Embryonic facial prominence (tissue), 1 donor: ENCODE measurements around the gene TRANK1.
"Not testable (repeated sequence)": the region's sequence is repeated elsewhere in the genome, so short reads cannot be mapped to it uniquely, and the experiment has no call there.

Source experiments
- DNase-seq: peaks from one replicate; pipeline ENCODE4 v3.0.0-alpha.2; 2016; ENCODE audit errors: extremely low spot score

Gene TRANK1

GRCh38 chr3:36919439-36920160 lies 25.3 kb downstream of the TRANK1 start:
- DNase-seq: no peak

GRCh38 chr3:36918050-36918449 lies 26.8 kb downstream of the TRANK1 start:
- no peak for DNase-seq

GRCh38 chr3:36911990-36912804 lies 32.7 kb downstream of the TRANK1 start:
- DNase-seq: no peak

GRCh38 chr3:36909666-36910065 lies 35.2 kb downstream of the TRANK1 start:
- no peak for DNase-seq

GRCh38 chr3:36909181-36909580 lies 35.7 kb downstream of the TRANK1 start:
- DNase-seq: no peak

- DNase-seq: no peak
These were observed 36.1 kb downstream of the TRANK1 start for GRCh38 chr3:36908647-36909180.

GRCh38 chr3:36907911-36908646 lies 36.8 kb downstream of the TRANK1 start:
- DNase-seq: no peak

- DNase-seq: no peak
These were observed 38.2 kb downstream of the TRANK1 start for GRCh38 chr3:36906504-36907149.

GRCh38 chr3:36905545-36905944 lies 39.3 kb downstream of the TRANK1 start:
- no peak for DNase-seq

GRCh38 chr3:36904641-36905040 lies 40.2 kb downstream of the TRANK1 start:
- DNase-seq: no peak

- not testable (repeated sequence) for DNase-seq
These were observed 40.8 kb downstream of the TRANK1 start for GRCh38 chr3:36904065-36904464.

- DNase-seq: no peak
These were observed 41.6 kb downstream of the TRANK1 start for GRCh38 chr3:36903119-36903882.

GRCh38 chr3:36901588-36901987 lies 43.3 kb downstream of the TRANK1 start:
- DNase-seq: no peak

- DNase-seq: no peak
These were observed 44.1 kb downstream of the TRANK1 start for GRCh38 chr3:36900474-36901443.

- no peak for DNase-seq
These were observed 49.1 kb downstream of the TRANK1 start for GRCh38 chr3:36895496-36896409.

- no peak for DNase-seq
These were observed 49.9 kb downstream of the TRANK1 start for GRCh38 chr3:36894914-36895313.

- DNase-seq: no peak
These were observed 51.0 kb downstream of the TRANK1 start for GRCh38 chr3:36893826-36894225.

GRCh38 chr3:36893137-36893557 lies 51.7 kb downstream of the TRANK1 start:
- DNase-seq: no peak
